SIG-M5 treated with dmso at 0.1 percent for 504 hours (cell line): ENCODE results near the gene FAAP100.
A peak's percentile ranks its signal among the peaks of the same experiment; 100 is the strongest.

Experiments used
- DNase-seq: peaks from one replicate; lab custom pipeline; 2025; ENCODE audit not compliant: unreplicated experiment; lab: John Stamatoyannopoulos, UW

FAAP100 gene

GRCh38 chr17:81576621-81577277, 24.6 kb upstream of the FAAP100 start:
- peak; percentile 5 for DNase-seq

- no peak for DNase-seq
These were observed 23.7 kb upstream of the FAAP100 start for GRCh38 chr17:81575836-81576235.

DNA sequence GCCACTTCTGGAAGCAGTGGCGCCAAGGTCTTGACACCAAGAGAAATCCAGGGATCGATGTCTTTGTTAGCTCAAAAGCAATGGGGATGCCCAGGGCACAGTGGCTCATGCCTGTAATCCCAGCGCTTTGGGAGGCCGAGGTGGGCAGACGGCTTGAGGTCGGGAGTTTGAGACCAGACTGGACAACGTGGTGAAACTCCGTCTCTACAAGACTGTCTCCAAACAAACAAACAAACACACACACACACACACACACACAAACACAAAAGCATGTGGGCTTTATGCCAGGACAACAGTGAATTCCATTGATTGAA, 22.4 kb upstream of the FAAP100 start:
- no peak for DNase-seq

DNA sequence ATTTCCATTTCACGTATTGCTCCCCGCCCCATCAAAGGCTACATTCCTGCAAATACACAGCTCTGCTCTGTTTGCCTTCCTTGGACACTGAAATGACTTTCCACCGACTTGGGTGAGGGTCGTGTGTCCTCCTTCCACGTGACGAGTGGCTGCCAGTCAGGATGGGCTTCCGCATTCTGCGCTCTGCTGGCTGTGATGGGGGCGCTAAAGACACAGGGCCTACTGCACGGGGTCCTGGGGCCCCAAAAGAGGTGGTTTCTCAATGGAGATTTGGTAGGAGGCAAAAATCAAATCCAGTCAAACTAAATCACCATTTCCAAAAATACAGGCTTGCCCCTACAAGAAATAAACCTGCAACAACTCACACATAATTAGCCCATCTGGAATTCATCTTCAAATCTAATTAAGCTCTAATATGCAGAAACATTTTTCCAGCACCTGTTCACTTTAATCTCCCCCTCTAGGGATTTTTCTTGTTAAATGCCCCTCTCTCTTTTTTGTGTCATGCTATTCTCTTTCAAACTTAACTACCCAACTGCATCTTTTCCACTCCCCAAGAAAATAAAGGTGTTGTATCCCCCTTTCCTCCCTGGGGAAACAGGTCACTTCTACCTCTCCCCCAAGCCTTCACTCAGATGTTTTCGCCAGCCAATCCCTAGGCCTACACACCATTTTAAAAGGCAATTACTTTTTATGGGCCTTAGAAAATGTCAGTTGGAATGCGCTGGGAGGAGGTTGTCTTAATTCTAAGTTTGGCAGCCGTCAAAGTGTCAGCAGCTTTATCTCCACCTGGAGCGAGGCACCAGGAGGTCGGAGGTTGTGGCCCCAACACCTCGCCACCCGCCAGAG, 21.9 kb upstream of the FAAP100 start:
- no peak for DNase-seq

DNA sequence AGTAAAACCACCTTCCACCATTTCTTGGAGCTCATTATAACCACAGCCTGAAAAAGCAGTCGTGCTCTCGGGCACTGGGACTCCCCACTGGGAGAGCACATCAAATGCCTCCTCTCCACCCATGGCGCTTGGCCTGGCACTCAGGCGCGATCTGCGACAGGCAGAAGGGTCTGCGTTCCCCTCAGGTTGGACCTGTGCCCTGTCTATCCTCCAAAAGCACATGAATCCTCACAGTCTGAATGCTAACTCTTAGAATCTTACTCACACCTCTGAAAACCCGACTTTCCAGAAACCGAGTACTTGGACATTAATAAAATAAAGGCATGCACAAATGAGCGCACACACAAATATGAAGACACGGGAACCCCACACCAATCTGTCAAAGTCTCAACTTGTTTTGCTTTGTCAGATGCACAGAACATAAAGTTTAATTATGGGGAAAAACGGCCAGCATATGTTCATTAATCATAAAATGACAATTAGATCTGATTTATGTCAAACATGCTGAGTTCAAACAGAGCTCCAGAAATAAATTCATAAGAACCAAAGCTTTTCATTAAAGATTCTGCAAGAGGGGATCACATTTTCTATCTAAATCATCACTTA, 20.5 kb upstream of the FAAP100 start:
- DNase-seq: no peak

- no peak for DNase-seq
These were observed 18.8 kb upstream of the FAAP100 start for GRCh38 chr17:81570964-81571363.

DNA sequence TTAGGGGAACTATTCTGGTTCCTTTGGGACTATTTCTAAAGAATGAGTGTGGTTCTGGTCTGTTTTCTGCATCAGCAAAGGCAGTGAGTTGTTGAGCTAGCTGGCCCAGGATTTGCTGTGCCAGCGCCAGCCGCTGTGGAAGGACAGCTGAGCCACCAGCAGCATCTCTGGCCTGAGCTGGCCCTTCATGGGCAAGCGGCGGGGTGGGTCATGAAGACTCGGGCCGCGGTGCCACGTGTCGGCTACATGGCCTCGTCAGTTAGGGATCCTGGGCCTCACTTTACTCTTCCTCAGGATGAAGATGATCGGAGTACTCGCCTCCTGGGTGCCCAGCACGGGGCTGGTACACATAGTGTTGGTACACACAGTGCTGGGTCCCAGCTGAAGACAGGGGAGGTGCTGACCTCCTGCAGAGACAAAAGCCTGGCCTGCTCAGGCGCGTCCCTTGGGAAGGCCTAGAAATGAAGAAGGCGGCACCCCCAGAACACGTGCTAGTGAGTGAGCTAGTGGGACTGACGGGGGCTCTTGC, 17.9 kb upstream of the FAAP100 start:
- DNase-seq: no peak

- DNase-seq: no peak
These were observed 16.3 kb upstream of the FAAP100 start for GRCh38 chr17:81568416-81568815.

DNA sequence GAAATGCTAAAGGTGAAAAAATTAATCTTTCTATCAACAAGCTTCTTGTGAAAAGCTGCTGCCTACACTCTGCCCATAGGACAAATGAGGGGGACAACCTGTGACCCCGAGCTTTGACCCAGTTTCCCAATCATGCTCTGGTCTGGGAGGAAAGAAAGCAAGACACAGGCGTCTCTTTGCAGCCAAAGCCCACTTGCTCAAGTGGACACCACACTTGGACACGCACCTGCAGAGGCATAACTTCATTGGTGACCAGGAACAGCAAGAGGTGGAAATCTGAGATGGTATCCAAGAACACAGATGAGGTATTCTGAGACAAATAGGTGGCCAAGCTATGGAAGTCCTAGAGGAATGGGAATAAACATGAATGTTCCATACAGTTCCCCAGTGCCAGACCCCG, 15.0 kb upstream of the FAAP100 start:
- DNase-seq: no peak

GRCh38 chr17:81566461-81567126, 14.4 kb upstream of the FAAP100 start:
- DNase-seq: peak; percentile 43

- no peak for DNase-seq
These were observed 13.1 kb upstream of the FAAP100 start for GRCh38 chr17:81565231-81565630.

DNA sequence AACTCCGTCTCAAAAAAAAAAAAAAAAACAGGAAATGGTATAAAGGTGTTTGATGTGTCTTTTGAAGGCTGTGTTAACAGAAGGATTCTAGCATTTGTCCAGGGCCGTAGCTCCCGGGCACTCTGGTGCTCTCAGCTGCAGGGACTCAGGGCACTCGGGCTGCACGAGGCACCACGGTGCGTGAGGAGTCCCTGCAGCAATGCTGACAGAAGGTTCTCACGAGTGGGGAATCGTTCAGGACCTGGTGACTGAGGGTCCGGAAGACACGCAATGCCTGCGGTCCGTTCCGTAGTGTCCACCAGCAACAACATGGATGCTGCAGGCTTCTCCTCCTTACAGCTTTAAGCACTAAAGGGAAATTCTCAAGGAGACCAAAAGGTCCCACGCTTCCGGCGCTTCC, 12.6 kb upstream of the FAAP100 start:
- no peak for DNase-seq

GRCh38 chr17:81563861-81564586, 11.9 kb upstream of the FAAP100 start:
- DNase-seq: peak; percentile 91

- DNase-seq: no peak
These were observed 9.3 kb upstream of the FAAP100 start for GRCh38 chr17:81561494-81561885.

DNA sequence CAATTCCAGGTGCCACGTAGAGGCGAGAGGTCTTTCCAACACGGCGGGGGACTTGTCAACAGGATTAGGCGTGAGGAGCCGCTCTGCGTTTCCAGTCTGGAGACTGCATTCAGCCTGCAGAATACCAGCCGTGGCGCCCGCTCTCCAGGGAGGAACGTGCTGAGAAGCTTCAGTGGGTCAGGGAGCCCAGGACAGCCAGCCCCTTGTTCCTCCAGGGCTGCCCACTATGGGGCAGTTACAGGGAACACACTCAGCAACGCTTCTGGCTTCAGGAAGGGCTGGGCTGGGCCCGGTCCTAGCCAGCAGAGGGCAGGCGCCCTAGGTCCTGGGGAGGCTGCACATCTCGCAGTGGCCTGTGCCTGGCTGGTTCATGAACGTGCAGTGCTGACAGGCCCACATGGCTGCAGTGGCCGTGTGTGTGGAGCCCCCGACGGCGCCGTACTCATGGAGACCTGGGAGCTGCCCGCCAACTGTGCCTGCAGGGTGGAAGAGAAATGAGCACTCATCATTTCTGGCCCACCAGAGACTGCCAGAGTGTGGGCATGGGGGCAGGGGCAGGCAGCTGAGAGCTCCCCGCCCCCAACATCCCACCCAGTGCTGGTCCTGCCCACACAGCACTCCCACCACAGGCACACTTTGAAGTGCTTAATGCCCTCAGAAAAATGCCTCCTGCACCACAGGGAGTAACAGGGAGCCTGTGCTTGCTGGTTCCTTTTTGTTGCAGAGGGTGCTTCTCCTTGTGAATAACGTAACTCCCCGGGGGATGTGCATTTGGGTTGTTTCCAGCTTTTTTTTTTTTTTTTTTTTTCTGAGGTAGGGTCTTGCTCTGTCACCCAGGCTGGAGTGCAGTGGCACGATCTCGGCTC, 7.0 kb upstream of the FAAP100 start:
- peak; percentile 25 for DNase-seq

- DNase-seq: no peak
These were observed 5.9 kb upstream of the FAAP100 start for GRCh38 chr17:81558115-81558468.

DNA sequence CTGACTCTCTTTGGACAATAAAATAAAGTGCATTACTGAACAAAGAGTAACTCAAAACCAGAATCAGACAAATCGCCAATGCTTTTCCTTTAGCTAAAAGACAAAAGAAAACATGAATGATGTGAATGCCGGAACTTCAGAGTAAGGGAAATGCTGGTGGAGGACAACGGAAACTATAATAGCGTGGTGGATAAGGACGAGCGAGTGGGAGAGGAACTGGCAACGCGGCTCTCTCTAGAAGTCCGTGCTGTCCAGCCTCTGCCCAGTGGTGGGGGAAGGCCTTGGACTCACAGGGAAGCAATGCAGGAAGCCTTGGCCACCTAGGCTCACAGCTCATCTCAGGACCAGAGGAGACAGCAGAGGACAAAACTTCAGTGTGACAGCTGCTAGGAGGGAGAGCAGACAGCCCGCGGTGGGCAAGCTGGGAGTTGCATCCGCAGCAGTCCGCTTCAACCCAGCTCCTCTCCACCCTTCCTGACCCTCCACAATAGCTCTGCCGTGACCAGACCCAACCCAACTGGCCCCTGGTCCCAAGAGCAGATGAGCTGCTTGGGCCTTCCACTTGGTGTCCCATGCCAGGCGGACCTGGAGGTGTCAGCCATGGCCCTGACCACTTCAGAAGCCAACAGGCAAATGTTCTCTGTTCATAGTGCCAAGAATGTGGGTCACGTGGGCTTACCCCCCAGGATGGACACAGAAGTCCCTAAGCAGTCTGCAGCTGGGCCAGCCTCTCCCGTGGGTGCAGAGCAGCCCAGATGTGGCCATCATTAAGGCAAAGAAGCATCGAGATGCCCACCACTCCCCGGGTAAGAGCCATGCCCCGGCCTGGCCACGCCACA, 5.3 kb upstream of the FAAP100 start:
- no peak for DNase-seq

DNA sequence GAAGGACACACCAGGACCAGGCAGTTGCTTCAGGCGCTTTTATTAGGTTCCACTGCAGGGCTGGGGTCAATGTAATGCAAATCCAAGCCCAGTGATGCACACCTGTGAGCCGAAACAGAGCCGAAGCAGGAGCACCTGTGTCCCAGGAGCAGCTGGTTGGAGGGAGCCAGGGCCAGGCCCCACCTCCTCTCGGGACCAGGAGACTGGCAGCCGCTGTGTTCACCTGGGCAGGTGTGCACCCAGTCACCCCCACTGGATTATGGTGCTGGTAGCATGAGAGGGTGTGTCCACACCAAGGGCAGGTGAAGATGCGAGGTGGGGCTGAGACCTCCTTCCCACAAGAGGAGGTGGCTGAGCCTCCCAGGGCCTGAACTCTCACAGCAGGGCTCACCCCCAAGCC, 4.7 kb upstream of the FAAP100 start:
- no peak for DNase-seq

- DNase-seq: no peak
These were observed 4.1 kb upstream of the FAAP100 start for GRCh38 chr17:81556175-81556691.
